ENCODE measurements around the gene C2orf76.

Gene C2orf76

DNA sequence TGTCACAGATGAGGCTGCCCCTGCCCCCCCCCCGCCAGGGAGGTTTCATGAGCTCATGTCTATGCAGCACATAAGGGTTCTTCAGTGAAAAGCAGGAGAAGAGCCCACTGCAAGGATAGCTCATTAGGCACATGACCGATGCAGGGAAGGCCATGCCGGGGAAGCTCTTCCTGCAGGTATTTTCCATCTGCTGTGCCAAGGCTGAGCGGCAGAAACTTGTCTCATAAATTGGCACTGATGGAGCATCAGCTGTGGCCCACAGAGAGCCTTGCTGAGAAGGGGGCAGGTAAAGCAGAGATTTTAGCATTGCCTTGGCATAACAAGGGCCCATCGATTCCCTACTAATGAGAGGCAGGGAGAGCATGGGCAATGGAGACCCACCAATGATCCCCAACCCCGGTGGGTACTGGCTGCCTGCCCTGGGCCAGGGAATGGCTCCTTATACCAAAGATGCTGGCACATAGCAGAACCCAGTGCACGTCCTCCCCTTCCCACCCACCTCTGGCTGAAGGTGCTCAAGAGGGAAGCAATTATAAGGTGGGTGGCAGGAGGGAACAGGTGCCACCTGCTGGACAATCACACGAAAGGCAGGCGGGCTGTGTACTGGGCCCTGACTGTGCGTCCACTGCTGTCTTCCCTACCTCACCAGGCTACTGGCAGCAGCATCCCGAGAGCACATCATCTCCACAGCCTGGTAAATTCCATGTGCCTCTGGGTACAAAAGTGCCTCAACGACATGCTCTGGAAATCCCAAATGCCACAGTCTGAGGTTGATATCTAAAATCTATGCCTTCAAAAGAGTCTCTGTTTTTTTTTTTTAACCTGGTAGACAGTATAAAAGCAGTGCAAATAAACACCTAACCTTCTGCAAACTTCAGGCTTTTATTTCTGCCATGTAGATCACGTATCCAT lies 101.6 kb downstream of the C2orf76 start:
- peak; percentile 93 for DNase-seq (ENCODE audit: low read depth, low spot score)

DNA sequence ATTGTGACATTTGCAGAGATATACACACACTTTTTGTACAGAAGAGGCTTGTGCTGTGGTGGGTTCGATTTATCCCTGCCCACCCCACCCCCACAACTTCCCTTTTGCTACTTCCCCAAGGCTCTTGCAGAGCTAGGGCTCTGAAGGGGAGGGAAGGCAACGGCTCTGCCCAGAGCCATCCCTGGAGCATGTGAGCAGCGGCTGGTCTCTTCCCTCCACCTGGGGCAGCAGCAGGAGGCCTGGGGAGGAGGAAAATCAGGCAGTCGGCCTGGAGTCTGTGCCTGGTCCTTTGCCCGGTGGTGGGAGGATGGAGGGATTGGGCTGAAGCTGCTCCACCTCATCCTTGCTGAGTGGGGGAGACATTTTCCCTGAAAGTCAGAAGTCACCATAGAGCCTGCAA lies 103.0 kb downstream of the C2orf76 start:
- no peak for DNase-seq (ENCODE audit: low read depth, low spot score)

DNA sequence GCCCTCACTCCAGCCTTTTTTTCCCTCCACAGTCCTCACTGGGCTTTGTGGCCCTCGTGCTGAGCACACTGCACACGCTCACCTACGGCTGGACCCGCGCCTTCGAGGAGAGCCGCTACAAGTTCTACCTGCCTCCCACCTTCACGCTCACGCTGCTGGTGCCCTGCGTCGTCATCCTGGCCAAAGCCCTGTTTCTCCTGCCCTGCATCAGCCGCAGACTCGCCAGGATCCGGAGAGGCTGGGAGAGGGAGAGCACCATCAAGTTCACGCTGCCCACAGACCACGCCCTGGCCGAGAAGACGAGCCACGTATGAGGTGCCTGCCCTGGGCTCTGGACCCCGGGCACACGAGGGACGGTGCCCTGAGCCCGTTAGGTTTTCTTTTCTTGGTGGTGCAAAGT lies 103.6 kb downstream of the C2orf76 start:
- DNase-seq (ENCODE audit: low read depth, low spot score), result no peak

DNA sequence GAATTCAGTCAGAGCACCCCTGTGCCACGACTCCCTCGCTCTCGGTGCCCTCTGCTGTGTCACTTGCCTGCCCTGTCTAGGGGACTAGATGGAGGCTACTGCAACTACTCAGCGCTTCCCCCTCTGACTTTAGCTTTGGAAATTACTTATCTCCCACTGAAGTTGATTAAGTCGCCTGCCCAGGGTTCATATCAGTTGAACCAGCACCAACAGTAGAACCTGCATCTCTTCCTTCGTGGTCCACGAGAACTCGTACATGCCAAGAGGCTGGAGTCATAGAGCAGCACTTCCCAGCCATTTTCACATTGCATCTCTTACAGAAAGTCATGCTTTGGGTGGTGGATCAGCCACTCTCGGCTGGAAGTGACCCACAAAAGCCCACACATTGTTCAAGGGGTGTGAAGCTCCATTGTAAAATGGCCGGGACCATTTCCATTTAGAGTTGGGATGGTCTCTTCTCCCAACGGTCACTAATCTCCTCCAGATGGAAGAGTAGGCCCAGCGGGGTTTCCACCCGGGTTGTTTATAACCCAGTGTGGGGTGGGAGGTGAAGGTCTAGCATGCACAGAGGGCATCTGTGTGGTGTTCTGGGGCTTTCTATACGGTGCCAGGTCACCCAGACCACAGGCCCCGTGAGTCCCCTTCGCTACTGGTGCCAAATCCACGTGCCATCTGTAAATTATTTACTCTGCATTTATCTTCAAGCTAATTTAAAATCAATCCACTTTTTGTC lies 105.0 kb downstream of the C2orf76 start:
- DNase-seq (ENCODE audit: low read depth, low spot score), result no peak

DNA sequence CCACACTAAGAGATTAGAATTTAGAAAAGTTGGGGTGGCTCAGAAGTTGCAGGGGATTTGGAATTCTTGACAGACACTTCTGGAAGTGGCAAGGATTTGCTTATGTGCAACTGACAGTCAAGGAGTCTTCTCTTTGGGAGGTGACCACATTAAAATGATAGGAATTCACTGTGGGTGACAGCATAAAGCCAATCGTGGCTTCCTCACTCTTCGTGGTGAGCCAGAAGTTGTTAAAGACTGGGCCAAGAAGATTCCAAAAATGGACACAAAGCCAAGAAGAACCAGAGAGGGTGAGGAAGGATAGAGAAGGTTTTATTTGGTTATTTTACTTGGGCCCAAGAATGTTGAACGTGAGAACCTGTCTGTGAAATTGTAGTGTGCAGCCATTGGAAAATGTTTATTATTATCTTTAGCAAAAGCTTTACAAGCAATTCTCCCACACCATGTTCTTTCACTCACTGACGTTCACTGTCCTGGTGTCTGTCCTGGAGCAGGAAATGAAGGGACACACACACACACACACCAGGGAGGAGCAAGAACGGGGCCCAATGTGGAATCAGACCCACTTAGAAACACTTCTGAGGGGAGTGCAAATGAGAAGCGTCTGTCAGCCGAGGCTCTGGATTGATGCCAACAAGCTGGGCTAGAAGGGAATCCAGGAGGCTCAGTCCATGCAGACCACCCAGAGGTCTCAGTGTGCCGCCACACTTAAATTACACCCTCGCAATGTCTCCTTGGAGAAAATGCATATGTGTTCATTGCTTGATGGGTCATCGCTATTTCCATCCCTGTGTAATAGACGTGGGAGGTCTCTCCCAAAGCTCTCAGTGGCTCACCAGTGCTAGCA lies 105.8 kb downstream of the C2orf76 start:
- no peak for DNase-seq (ENCODE audit: low read depth, low spot score)

DNA sequence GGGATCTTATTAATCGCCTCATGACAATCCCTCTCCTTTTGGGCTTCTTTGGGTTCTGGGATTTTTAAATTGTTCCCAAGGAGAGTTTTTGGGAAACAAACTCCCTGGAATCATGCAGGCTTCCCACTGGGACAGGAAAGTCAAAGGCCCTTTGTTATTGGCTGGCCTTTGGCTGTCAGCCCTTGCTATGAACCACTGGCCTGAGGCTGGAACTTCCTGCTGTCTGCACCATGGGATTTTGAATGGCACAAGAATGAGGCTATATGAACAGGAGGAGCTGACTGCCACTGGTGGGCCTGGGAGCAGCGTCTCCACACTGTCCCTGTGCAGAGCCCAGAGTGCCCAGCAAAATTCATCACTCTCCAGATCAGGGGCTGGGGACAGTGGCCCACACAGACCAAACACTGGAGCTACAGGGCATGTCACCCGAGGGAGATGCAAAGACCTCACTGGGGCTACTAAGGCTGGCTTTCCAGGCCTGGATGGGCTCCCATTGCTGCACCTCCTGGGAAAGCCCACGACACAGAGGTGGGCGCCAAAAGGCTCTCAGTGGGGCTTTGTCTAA lies 107.3 kb downstream of the C2orf76 start:
- DNase-seq (ENCODE audit: low read depth, low spot score), result peak; percentile 69

DNA sequence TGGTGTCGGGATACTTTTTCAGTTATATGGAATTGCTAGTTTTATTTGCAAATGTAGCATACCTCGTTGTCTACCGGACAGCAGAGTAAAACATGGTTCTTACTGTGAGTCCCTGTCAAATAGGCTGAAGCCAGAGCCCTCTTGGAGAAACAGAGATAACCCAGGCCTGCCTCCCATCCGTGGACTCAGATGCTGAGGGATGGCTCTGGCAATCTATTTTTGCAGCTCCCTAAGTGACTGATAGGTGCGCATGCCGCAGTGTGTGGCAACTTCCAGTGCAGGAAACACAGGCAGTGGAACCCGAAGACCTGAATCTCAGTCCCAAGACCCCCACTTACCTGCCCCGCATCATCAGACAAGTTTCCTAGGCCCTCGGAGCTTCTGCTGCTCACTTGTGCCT lies 109.4 kb downstream of the C2orf76 start:
- DNase-seq (ENCODE audit: low read depth, low spot score), result no peak

DNA sequence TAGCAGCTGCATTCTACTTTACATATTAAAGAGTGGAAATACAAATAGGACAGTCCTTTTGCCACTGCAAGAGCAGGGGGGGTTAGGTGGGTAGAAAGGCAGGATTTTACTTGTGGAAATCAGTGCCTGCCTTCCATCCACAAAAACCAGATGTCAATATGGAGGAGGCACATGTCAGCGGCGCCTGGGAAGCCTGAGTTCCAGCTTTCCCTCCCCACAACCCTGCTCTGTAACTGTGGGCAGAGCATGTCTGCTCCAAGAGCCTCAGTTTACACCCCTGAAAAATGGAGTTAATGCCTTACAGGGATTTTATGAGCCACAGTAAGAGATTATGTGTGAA lies 110.1 kb downstream of the C2orf76 start:
- DNase-seq (ENCODE audit: low read depth, low spot score), result no peak

DNA sequence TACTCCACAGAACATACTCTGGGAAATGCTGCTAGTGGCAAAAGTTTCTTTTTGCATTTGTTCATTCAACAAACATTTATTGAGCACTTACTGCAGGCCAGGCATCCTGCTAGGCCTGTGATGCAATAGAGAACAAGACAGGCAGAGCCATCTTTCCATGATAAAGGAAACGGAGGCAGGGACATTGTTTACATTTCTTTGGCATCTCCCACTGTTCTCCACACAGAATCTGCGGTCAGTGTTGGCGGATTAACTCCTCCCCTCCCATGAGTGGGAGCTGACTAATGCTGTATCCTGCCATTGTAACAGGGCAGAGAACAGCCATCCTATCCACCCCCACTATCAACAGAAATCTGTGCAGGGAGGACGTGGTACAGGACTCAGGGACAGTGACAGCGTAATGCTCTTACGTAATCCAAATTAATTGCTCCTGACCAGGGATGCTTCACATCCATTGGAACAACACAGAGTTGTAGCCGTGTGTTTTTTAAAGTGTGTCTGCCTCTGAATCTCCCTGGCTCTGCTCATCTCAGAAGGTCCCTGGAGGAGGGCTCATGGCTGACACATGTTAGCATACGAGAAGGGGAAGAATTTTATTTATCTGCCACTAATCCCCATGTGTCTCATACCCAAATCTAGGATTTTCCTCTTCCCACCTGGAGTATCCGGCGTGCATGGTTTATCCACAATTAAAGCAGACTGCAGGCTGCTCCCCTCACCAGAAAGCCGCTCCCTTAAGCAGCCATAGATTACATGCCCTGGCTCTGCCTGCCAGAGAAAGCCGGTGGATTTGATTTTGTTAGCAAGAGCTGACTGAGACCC lies 110.7 kb downstream of the C2orf76 start:
- DNase-seq (ENCODE audit: low read depth, low spot score), result peak; percentile 49

DNA sequence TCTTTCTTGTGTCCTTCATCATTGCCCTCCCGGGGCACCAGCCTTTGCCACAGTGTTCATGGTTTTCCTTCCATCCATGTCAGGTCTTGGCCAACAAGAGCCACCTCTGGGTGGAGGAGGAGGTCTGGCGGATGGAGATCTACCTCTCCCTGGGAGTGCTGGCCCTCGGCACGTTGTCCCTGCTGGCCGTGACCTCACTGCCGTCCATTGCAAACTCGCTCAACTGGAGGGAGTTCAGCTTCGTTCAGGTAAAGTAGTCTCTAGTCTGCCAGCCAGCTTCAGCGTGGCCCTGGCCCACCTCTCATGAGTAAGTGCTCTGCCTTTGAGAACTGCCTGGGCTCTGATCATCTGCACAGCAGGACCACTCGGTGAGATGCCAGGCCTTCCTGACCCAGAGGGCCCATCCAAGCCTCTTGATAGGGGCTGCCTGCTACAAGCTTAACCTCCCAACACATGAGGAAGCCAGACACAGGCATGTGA lies 112.0 kb downstream of the C2orf76 start:
- no peak for DNase-seq (ENCODE audit: low read depth, low spot score)

DNA sequence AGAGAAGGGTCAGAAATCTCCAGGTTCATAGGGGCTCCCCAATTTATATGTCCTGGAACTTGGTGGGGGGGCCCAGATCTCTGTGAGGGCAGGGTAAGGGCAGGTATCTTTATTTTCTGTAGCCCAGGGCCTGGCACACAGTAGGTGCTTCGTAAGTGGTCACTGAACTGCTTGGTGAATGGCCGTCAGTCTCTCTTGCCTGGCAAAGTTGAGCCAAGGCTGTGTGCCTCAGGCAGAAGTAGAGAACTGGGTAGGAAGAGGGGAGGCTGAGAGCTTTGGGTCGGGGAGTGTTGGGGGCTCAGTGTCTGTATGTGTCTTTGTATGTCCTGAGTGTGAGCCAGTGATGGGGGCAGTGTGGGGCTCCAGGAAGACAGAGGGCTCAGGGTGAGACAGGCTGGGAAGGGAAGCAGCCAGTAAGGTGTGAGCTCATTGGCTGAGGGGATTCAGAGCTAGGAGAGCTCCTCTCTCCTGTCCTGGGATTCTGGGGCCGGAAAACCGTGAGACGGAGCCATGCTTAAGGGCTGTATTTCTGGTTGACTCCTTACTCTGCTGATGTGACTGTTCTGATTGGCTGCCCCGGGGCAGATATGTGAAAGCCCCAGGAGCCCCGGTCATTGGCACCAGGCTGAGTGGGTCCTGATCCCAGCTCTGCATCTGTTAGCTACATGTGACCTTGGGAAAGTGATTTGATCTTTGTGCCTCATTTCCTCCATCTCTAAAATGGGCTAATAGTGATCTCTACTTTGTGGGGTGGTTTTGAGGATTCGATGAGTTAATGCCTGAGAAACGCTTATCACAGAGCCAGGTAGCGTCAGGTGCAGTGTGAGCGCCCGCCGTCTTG lies 112.7 kb downstream of the C2orf76 start:
- DNase-seq (ENCODE audit: low read depth, low spot score), result no peak

DNA sequence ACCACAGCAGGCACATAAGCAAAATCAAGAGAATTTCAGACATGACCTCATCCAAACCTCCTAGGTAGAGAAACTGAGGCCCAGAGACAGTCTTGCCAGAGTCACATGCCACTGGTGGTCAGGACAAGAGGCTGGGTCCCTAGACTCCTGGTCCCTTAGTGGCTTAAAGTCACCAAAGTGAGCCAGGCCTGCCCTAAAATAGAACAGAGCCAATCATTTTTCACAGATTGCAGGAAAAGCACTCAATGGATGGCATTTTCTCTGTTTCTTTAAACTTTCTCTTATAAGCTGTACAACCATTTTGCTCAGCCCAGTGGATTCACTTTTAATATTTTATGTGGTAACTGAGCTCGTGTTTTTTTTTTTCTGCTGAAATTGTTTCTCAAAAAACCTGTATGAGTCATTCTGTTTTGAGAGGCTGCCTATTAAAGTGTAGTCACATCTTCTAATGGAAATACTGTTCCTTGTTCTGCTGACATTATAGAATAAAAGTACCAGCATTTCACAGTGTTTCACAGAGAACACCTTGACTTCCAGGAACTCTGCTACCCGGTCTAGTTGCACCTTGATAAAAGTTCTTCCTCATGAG lies 113.4 kb downstream of the C2orf76 start:
- DNase-seq (ENCODE audit: low read depth, low spot score), result no peak

All from ELF-1 (cell line).